Globus pallidus (tissue), 1 donor: ENCODE measurements around the gene GBP2.

Experiments used
- DNase-seq: peaks from one replicate; pipeline ENCODE4 v3.0.0-alpha.2; 2015; ENCODE audit warnings: low spot score

The GBP2 gene

GRCh38 chr1:89064632-89065031, 61.3 kb downstream of the GBP2 start:
- no peak for DNase-seq

GRCh38 chr1:89063094-89063493, 62.8 kb downstream of the GBP2 start:
- DNase-seq: no peak

GRCh38 chr1:89060091-89060490, 65.8 kb downstream of the GBP2 start:
- no peak for DNase-seq
